K562 (cell line): ENCODE data around the gene LRGUK. TPM values are rescaled to one million over a fixed set of nuclear protein-coding genes. Genes with fewer than 3 reads are reported as not detected.
A peak's percentile ranks its signal among the peaks of the same experiment; 100 is the strongest.

ENCODE experiments used
- BDP1 ChIP-seq: IDR thresholded peaks from 3 replicates; pipeline ENCODE4 v1.6.1; 2011; ENCODE audit not compliant: insufficient read length, insufficient read depth
- BMI1 ChIP-seq: fragments of 150-350 bp; IDR thresholded peaks from 2 replicates; pipeline ENCODE4 v1.6.1; 2014; ENCODE audit warnings: low read length
- EP400 ChIP-seq: fragments of 450-650 bp; IDR thresholded peaks from 2 replicates; pipeline ENCODE4 v1.6.1; 2017; ENCODE audit warnings: antibody characterized with exemption, mild to moderate bottlenecking, moderate library complexity
- FUS ChIP-seq: fragments of 200-400 bp; formaldehyde crosslinking; optimal IDR thresholded peaks from 2 replicates; pipeline ENCODE3; 2017; ENCODE audit warnings: low read depth, low read length
- GATA2 ChIP-seq: sonication (generic); formaldehyde crosslinking; IDR thresholded peaks from 2 replicates; pipeline ENCODE4 v1.4.0; 2020; ENCODE audit warnings: mild to moderate bottlenecking, missing genetic modification reagents
- KLF16 ChIP-seq: IDR thresholded peaks from 2 replicates; pipeline ENCODE4 v1.6.1; 2016; ENCODE audit warnings: antibody characterized with exemption
- MAFK ChIP-seq: IDR thresholded peaks from 2 replicates; pipeline ENCODE4 v1.6.1; 2011; ENCODE audit warnings: low read length, improper control_type of control experiment
- MGA ChIP-seq: fragments of 450-650 bp; IDR thresholded peaks from 2 replicates; pipeline ENCODE4 v1.6.1; 2016; ENCODE audit warnings: mild to moderate bottlenecking, moderate library complexity
- MYC ChIP-seq, 2 experiments: fragments of 250-450 bp in 1 of 2; sonication (Bioruptor Pico) in 1 of 2; IDR thresholded peaks; 2 replicates each; pipeline versions ENCODE4 v1.5.1 to v1.6.1; 2012 to 2021; ENCODE audit warnings: low read depth in 2 of 2, borderline replicate concordance in 1 of 2, improper control_type of control experiment in 1 of 2, low read length in 1 of 2, mild to moderate bottlenecking in 1 of 2, moderate library complexity in 1 of 2
- MYNN ChIP-seq, 2 experiments: sonication (generic); formaldehyde crosslinking in 1 of 2; IDR thresholded peaks; 2 replicates each; pipeline versions ENCODE4 v1.5.0 to v1.6.1; 2016 to 2020; ENCODE audit warnings: antibody characterized with exemption in 1 of 2, missing genetic modification reagents in 1 of 2
- PREB ChIP-seq: sonication (generic); formaldehyde crosslinking; IDR thresholded peaks from 2 replicates; pipeline ENCODE4 v1.8.1; 2023; ENCODE audit warnings: mild to moderate bottlenecking, missing genetic modification reagents
- RUNX1 ChIP-seq: sonication (generic); IDR thresholded peaks from 2 replicates; pipeline ENCODE4 v1.6.1; 2016; ENCODE audit warnings: antibody characterized with exemption, low read depth
- SETDB1 ChIP-seq: IDR thresholded peaks from one replicate; pipeline ENCODE4 v1.6.1; 2012; ENCODE audit warnings: low read length, control low read depth, inconsistent platforms
- TEAD4 ChIP-seq, 2 experiments: sonication (generic) in 1 of 2; formaldehyde crosslinking in 1 of 2; IDR thresholded peaks; 2 replicates each; pipeline versions ENCODE4 v1.6.1 to v1.8.0; 2012 to 2022; ENCODE audit warnings: borderline replicate concordance in 1 of 2, inconsistent platforms in 1 of 2, low read length in 1 of 2, mild to moderate bottlenecking in 1 of 2, missing genetic modification reagents in 1 of 2
- ZNF174 ChIP-seq: fragments of 250-450 bp; sonication (Bioruptor Pico); IDR thresholded peaks from 2 replicates; pipeline ENCODE4 v1.4.0; 2020; ENCODE audit warnings: mild to moderate bottlenecking
- ZNF511 ChIP-seq: sonication (generic); formaldehyde crosslinking; IDR thresholded peaks from 2 replicates; pipeline ENCODE4 v1.8.0; 2022; ENCODE audit warnings: mild to moderate bottlenecking, missing genetic modification reagents
- ZNF77 ChIP-seq: fragments of 250-450 bp; sonication (Bioruptor Pico); IDR thresholded peaks from 2 replicates; pipeline ENCODE4 v1.5.0; 2020
- polyA plus RNA-seq, 8 experiments: library from polyadenylated mRNA; depleted of rRNA in 4 of 8; stranded (reverse) in 5 of 8; unstranded in 3 of 8; fragments of >200 nt; fragmentation: Nextera tagmentation in 2 of 8; fragmentation: Illumina TruSeq in 1 of 8; extraction: Ambion mirVana in 2 of 8; extraction: Trizol in 1 of 8; gene quantifications; 2 replicates each; pipeline versions ENCODE4 v1.2.1 to v1.2.3, GENCODE V29; 2011 to 2014; ENCODE audit warnings: inconsistent platforms in 1 of 8, missing spikeins in 1 of 8
- total RNA-seq, 7 experiments: library from RNA; depleted of rRNA in 6 of 7; stranded (reverse); fragments of >200 nt in 6 of 7; fragmentation: Illumina TruSeq in 2 of 7; extraction: Trizol in 2 of 7; gene quantifications; 2 replicates each; pipeline versions ENCODE4 v1.2.1 to v1.2.3, GENCODE V29; 2011 to 2021; ENCODE audit warnings: low replicate concordance in 1 of 7

LRGUK gene
- total and polyA plus RNA-seq, 9 of the 15 experiments (the other 6 are each of a cell fraction or from before 2014, with no cell fraction given) = 0.04 to 0.33 (median 0.18) TPM

GRCh38 chr7:134284011-134284410, 156.9 kb downstream of the LRGUK start (continued):
- TF ChIP-seq PREB (CRISPR knock-in tag) (no peak), KLF16 (no peak), RUNX1 (no peak), BDP1 (no peak), ZNF77 (no peak), FUS (no peak), MGA (no peak), SETDB1 (no peak), ZNF511 (CRISPR knock-in tag) (no peak), GATA2 (CRISPR knock-in tag) (no peak), MYC (IDR thresholded peaks at IDR 0.05; ENCODE audit: low read depth, low read length) (no peak), MYC (CRISPR knock-in tag; IDR thresholded peaks at IDR 0.05; ENCODE audit: borderline replicate concordance, low read depth) (no peak), EP400 (no peak), TEAD4 (IDR thresholded peaks at IDR 0.05; ENCODE audit: low read length) (peak; percentile 42), TEAD4 (CRISPR knock-in tag; IDR thresholded peaks at IDR 0.05; ENCODE audit: borderline replicate concordance) (no peak), BMI1 (no peak), ZNF174 (no peak), MAFK (no peak), MYNN (IDR thresholded peaks at IDR 0.05) (no peak), MYNN (CRISPR knock-in tag; IDR thresholded peaks at IDR 0.05) (no peak)
